Measurements from ENCODE around the gene BLOC1S1.

The BLOC1S1 gene

GRCh38 chr12:55739025-55739378 is 23.2 kb downstream of the BLOC1S1 start:
- peak overlapping the region; percentile 82; the same call in 1 of the 2 replicates for H3K4me3 ChIP-seq (ENCODE audit: low read depth, low read length)
- H3K36me3 ChIP-seq, result no peaks in the 10 kb centered on the region
- H3K9me3 ChIP-seq, result no peaks in the 10 kb centered on the region
- no peaks in the 10 kb centered on the region for H3K27me3 ChIP-seq
- no peak for TF ChIP-seq CTCF (IDR thresholded peaks at IDR 0.05; ENCODE audit: low read depth, low read length)
- DNase-seq, result no peak
- peaks cover 14% of the 10 kb centered on the region for H3K4me1 ChIP-seq

- no peak for DNase-seq
- peak overlapping the region; percentile 55 for H3K4me3 ChIP-seq (ENCODE audit: low read depth, low read length)
- H3K9me3 ChIP-seq, result no peaks in the 10 kb centered on the region
- no peak for TF ChIP-seq CTCF (IDR thresholded peaks at IDR 0.05; ENCODE audit: low read depth, low read length)
- peaks cover 10% of the 10 kb centered on the region; the same call in 1 of the 2 replicates for H3K36me3 ChIP-seq
- H3K4me1 ChIP-seq, result peaks cover 26% of the 10 kb centered on the region
- H3K27me3 ChIP-seq, result no peaks in the 10 kb centered on the region
These were observed 26.3 kb downstream of the BLOC1S1 start for GRCh38 chr12:55741931-55742680.

GRCh38 chr12:55742719-55743405 is 27.0 kb downstream of the BLOC1S1 start, which contains the start of gene GDF11:
Gene GDF11, plus strand, starts transcription at chr12:55743122. Its CDS starts 195 bp downstream, at chr12:55743317.
- no peaks in the 10 kb centered on the region for H3K9me3 ChIP-seq
- peak; percentile 90 for DNase-seq
- no peak for TF ChIP-seq CTCF (IDR thresholded peaks at IDR 0.05; ENCODE audit: low read depth, low read length)
- peaks cover 20% of the 10 kb centered on the region for H3K4me1 ChIP-seq
- H3K27me3 ChIP-seq, result no peaks in the 10 kb centered on the region
- peak within 1 kb of the TSS; percentile 96 for H3K4me3 ChIP-seq (ENCODE audit: low read depth, low read length)
- peaks cover 10% of the 10 kb centered on the region; the same call in 1 of the 2 replicates for H3K36me3 ChIP-seq

GRCh38 chr12:55743406-55744339 is 27.8 kb downstream of the BLOC1S1 start:
- H3K27me3 ChIP-seq, result no peaks in the 10 kb centered on the region
- peak overlapping the region; percentile 96 for H3K4me3 ChIP-seq (ENCODE audit: low read depth, low read length)
- no peaks in the 10 kb centered on the region for H3K9me3 ChIP-seq
- TF ChIP-seq CTCF (IDR thresholded peaks at IDR 0.05; ENCODE audit: low read depth, low read length), result no peak
- peaks cover 18% of the 10 kb centered on the region for H3K36me3 ChIP-seq
- H3K4me1 ChIP-seq, result peaks cover 20% of the 10 kb centered on the region
- DNase-seq, result peak; percentile 64

GRCh38 chr12:55744340-55745030 is 28.6 kb downstream of the BLOC1S1 start:
- Histone ChIP-seq H3K36me3 (peaks cover 26% of the 10 kb centered on the region), H3K9me3 (no peaks in the 10 kb centered on the region), H3K4me3 (ENCODE audit: low read depth, low read length) (peak overlapping the region; percentile 96), H3K27me3 (no peaks in the 10 kb centered on the region), H3K4me1 (peaks cover 20% of the 10 kb centered on the region)
- no peak for TF ChIP-seq CTCF (IDR thresholded peaks at IDR 0.05; ENCODE audit: low read depth, low read length)
- no peak for DNase-seq

All from BE2C (cell line).